Measurements from ENCODE around the gene RASEF.

Gene RASEF

DNA sequence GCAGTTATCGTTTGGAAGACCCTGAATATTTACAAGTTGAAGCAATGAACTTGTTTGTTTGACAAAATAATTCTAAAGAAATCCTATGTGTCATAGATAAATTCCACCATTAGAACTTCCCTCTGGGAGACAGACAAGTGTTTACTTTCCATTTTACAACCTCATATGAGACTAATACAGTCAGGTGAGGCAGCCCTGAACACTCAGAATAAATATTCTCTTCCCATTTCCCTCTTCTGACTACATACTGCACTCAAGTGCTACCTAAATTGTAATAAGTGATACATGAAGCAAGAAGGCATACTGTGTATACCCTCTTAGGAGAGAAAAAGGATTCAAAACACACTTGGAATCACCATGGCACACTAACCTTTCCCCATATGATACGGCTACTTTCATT lies 6.8 kb downstream of the RASEF start:
- DNase-seq: no peak

DNA sequence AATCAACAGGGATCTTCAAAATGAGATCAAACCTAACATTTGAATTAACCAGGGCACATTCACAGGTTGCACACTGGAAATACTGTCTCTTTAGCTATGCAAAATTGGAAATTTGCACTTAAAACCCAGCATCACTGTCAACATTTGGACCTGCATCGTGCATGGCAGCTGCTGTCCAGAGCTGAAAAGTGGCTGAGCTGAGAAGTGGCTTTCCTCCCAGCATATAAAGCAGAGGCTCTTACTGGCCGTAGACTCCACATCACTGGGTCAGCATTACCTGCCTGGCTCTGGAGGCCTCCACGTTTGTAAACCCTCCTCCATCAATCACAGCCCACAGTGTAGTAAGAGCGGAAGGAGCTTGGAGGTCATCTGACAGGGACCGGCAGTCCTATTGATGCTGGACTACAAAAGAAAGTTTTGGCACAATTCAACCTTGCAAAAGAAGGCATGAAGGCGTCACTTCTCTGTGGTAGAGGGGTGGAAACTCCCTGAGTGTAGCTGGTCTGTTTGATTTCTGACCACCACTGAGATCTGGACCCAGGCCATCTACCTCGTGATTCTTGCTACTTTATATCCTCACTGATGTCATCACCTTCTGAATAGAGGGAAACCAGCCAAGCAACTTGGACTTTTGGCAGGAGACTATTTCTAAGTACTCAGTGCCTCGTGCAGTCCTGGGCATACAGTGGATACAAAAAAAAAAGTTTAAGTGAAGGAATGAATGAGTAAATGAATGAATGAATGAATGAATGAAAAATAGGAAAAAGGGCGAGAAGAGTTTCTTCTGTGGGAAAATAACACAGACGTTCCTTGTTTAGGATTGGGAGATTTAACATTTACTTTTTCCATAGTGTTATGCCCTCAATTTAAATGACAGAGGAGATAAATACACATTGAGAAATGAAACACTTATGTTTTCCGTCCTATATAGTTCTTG lies 14.8 kb downstream of the RASEF start:
- no peak for DNase-seq

DNA sequence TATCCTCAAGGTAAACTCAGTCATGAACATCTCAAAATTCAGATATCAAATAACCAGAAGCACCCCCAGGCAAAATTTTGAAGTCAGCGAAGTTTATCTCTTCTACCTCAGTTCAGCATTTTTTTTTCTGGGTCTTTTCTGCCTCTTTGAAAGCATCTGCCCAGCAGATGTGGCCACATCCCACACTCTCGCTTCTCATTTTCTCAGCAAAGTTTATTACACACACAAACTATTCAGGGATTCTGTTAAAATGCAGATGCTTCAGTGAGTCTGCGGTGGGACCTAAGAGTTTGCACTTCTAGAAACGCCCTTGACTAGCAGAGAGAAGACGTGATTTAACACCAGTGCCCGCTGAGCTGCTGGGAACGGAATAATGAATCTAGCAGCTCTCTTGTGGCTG lies 19.3 kb downstream of the RASEF start:
- DNase-seq: no peak

DNA sequence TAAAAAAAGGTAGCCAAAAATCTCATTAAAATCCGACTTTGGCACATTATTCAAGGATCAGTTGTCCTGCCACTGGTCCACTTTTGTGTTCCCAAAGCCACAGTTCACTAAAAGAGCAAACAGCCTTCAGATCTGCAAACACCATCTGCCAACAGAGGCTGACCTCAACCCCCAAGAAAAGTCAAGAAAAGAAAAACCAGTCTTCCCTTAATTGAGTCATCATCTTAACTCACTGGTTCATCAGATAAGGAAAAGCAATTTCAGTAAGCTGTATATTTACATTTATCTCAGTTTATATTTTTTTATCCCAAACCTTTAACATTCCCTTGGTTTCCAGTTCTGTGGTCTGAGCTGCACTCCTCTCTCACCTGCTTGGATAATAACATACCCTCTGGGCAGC lies 21.2 kb downstream of the RASEF start:
- no peak for DNase-seq

DNA sequence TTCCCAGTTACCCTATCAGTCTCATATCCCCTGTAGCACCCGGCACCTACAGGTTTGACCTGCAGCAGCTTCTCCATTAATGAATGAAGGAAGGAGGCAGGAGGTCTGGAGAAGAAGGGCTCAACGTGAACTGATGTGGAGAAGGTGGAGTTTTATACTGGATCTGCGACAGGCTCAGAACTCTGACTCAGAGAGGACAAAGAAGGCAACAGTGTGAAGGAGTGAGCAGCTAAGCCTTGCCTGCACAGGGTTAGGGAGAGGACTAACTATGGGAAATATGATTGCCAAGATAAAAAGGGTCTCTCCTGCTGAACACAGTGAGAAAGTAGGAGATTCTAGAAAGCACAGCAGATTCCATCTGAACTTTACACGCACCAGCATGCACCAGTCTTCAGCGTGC lies 23.6 kb downstream of the RASEF start:
- DNase-seq: no peak

DNA sequence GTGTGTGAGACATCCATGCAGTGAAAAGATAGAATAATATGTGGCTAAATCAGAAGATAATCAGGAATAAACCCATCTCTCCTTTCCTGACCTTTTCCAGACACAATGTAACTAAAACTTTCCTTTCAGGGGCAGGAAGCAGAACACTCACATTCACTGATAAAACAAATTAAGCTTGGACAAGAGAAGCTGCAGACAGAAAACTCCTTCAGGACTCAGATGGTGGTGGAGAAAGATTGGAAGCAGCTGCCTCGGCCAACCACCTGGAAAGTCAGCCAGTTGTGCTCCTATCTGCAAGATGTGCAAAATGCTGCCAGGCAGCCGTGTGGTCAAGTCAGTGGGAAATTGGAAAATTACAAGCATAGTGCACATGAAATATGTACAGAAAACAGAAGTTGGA lies 26.9 kb downstream of the RASEF start:
- DNase-seq: no peak

DNA sequence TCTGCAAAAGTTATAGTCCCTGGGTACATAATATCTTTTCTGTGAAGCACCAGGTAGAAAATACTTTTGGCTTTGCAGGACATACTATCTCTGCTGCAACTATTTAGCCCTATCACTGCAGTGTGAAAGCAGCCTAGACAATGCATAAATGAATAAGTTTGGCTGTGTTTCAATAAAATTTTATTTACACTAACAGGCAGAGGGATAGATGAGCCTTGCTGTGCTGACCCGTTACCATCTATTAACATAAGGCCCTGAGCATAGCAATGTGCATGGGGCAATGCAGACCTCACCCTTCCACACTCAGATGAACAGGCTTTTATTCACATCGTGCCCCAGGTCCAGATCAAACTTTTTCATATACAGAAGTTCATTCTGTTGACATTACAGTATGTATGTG lies 27.8 kb downstream of the RASEF start:
- DNase-seq: no peak

DNA sequence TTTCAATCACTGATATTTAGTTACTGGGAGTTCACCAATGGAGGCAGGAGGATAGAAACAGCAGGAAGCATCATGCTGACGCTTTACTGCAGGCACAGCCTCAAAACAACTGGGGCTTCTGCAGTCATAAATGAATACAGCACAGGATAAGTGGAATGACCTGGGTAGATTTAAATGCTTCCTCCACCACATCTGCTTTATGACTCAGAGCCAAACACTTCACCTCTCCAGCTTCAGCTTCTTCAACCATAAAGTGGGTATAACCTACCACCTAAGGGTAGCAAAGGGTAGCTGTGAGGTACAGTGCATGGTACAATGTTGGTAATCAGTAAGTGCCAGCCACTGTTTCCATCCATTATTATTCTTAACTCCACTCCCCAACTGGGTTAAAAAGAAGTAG lies 28.4 kb downstream of the RASEF start:
- no peak for DNase-seq

DNA sequence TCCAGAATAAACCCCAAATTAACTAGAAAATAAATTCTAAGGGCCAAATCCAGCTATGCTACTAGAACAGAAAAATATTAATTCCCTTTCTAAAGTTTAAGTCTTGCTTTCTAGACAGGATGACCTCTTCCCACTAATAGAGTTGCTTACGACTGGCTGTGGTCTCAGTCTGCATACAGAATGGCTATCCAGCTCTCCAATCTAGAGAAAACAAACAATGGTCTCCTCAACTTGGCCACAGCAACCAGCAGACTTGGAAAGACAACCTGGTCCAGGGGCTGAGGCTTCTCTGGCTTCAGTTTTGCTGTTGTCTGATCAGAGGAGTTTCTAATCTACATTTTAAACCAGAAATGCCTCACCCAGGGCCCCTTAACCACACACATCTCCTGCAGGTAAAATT lies 28.9 kb downstream of the RASEF start:
- DNase-seq: no peak

DNA sequence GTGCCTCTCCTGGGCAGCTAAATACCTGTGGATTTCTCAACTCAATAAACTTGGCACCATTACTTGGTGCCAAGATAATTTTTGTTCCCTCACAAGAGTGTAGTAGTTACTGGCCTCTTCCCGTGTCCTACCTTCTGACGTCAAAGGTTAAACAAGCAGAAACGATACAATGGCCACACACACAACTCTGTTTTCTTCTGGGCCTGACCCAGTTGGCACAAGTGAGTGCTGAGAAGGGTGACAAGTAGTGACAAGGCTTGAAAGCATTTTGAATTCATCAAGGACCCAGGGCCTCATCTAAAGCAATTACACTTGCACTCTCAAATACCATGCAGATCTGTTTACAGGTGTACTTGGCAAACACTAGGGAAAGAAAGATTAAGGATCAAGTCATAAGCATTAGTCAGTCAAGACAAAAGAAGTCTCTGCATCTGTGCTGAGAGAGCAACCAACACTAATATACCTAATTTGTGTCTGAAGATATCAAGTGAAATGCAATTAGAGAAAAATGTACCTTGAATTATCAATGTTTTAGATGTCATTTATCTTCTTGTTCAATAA lies 30.8 kb downstream of the RASEF start:
- DNase-seq: no peak

DNA sequence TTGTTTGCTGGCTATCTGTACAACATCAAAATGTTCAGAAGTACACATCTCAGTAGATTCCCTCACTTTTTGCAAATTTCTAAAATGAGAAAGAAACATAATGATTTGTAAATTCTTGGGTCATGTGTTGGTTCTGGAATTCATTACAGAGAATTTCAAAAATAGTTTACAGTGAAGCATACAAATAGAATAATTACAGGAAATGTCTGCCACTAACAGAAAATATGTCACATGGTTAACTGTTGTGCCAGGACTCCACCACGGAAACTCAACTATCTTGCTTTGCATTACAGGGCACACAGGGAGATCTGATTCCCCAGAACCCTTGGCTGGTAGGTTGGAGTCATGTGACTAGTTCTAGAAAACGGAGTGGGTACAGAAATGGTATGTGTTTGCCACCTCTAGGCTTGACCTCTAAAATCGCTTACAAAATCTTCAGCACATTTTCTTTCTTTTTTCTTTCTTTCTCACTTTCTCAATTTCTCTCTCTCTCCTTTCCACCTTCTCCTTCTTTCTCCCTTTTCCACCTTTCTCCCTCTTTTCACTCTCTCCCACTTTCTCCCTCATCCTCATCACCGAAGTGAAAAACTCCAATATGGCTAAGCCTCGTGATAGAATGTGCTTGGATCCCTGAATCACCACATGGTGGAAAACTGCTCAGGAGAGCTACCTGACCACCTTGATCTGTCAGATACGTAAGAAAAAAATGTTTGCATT lies 32.4 kb downstream of the RASEF start:
- no peak for DNase-seq

DNA sequence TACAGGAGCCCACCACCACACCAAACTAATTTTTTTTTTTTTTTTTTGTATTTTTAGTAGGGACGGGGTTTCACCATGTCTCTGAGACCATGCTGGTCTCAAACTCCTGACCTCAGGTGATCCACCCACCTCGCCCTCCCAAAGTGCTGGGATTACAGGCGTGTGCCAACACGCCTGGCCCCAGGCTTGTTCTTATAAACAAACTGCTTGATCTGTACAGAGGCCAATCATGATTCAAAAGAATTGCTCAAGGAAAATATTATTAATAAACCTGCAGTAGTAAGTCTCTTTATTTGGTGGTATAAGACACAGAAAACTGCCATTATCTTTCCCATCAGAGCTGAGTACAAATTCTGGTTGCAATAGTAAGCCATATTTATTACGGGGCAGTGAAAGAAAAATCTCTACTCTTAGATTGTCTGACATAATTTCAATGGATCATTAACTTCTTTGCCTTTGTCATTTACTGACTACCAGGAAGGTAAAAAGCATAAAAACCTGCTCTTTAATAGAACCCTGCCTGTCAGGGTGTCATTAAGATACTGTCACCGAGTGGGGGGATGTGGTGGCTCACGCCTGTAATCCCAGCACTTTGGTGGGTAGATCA lies 33.3 kb downstream of the RASEF start:
- DNase-seq: no peak

DNA sequence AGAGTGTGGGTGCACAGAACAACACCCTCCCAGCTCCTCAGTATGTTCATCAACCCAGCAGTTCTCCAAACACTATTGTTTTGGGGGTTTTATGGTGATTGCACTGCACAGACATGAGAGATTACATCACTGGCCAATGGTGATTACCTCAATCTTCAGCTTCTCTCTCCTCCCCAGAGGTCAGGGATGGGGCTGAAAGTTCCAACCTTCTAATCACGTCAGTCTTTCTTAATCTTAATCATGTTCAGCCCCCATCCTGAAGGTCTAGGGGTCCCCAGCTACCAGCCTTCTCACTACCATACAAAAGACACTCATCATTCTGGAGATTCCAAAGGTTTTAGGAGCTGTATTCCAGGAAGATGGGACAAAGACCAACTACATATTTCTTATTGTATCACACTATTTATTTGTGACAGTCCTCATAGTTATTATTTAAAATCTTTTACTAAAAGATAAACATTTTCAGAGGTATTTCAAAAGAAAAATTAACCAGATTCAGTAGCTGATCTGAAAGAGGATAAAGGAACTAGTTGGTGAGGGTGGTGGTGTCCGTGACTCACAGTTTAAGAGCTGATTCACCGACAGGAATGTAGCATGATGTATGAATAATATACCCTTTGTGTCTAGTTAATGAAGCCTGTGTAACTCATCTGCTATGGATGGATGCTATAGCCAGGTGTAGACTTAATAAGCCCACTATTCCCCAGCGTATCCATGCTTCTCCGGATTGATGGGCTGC lies 35.6 kb downstream of the RASEF start:
- DNase-seq: no peak

DNA sequence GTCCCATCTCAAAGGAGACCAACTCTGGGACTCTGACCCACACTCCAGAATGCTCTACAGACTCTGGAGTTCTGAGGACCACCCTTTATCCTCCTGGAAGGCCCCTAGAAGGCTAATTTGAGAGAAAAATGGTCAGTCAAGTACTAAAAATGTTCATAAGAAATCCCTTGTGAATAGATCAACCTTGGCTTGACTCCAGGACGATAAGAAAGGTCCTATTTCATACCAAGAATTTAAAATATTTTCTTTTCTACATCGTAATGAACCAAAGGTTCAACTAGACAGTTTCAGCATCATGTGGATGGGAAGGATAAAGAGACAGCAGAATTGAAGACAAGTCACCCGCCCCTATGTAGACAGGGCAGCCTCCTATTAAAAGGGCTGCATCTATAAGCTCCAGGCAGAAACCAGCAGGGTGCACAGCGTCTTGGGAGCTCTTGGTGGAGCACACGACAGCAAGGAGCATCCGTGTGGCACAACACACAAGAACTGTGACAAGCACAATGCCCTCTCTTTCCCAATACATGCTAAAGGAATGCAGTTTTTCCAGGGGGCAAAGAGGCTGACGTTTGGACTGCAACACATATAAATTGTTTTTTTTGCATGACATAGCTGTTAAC lies 38.3 kb downstream of the RASEF start:
- no peak for DNase-seq

DNA sequence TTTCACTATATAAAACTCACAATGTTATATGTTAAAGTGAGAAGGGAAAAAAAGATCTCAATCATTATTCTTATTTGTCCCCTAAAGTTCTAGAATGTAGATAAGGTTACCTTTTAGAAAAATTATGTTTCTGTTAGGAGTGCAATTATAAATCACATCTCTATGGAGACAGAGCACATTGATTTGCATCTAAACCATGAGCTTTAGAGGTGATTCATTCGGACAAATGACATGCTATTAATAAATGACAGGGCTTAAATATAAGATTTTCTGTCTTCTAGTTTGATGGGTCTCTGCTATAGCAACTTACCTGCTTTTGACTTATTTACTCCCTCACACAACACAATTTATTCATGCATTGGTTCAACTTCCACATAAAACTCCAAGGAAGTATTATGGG lies 39.8 kb downstream of the RASEF start:
- no peak for DNase-seq

DNA sequence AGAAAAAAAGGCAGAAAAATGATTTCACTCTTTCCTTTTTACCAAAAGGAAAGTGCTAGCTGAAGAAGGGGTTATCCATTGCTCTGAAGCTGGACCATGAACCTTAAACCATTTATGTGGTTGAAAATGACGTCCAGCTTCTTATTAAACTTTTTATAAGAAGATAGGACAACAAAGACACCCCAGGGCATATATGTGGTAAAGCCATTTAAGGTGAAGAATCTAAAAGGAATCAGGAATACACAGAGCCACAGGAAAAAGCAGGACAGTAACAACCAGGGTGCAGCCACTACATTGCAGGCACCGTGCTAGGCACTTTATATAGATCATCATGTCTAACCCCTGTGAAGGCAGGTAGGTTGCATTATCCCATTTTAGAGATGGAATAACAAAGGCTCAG lies 42.1 kb downstream of the RASEF start:
- no peak for DNase-seq

DNA sequence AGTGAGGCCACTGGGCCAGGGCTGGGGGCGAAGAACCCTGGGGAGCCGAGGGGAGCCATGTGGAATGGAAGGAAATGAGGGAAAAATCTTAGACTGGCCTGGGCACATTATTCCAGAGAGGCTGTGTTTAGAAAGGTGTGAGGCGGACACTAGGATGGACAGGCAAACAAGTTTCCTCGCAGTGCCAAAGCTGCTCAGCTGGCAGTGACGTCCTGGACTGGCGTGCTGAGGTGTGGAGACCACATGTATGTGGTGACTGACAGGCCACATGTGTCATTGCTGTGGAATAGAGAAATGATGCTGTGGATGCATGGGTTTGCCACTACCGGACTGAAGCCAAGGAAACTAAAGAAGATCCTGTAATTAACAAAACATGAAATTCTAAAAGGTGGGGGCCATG lies 42.6 kb downstream of the RASEF start:
- DNase-seq: no peak

DNA sequence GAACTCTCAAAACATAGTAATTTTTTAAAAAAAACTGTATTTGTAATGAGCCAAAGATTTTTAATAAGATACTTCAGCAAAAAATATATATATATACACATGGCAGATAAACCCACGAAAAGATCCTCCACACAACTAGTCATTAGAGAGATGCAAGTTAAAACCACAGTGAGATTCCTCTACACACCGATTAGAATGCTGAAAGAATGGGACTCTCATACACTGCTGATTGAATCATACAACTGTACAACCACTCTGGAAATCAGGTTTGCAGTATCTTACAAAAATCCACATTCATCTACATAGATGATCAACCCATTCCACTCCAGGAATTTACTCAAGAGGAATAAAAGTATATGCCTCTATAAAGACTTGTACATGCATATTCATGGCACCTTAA lies 43.7 kb downstream of the RASEF start:
- no peak for DNase-seq

DNA sequence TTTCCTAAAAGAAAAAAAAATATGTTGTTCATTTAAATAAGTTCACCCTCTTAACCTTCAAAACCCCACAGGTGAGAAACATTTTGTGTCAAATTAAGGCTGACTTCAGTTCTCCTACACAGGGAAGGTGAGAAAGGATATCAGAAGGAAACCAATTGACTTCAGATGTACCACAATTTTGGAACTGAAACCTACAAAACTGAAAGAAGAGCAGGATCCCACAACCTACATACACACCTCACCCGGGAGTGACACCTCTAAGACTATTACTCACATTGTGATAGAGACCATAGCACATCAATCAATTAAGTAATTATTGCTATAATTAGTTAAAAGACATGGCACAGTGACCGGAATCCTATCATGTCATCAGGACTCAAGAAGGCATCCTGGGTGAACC lies 47.0 kb downstream of the RASEF start:
- no peak for DNase-seq

DNA sequence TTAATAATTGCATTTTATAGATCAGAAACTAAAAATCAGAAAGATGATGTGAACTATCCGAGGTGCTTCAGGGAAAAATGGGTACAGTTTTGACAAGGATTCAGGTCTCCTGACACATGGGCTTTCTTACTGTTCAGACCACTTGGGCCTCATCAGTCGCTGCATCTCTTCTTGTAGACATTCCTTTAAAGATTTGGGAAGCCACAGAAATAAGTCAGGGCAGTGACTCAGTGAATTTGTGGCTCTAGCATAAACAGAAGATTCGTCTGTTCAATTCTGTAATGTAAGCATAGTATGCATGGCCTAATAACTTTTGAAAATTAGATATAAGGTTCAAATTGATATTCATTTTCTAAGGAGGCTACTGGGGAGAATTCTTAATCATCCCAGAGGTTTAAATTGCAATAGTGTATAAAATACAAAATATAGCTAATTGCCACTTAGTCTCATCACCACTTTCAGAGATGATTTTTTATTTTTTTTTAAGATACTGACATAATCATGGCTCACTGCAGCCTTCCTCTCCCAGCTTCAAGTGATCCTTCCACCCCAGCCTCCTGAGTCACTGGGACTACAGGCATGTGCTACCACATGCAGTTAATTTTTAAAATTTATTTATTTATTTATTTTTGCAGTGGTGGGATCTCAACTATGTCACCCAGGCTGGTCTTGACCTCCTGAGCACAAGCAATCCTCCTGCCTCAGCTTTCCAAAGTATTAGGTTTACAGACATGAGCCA lies 48.9 kb downstream of the RASEF start:
- no peak for DNase-seq

DNA sequence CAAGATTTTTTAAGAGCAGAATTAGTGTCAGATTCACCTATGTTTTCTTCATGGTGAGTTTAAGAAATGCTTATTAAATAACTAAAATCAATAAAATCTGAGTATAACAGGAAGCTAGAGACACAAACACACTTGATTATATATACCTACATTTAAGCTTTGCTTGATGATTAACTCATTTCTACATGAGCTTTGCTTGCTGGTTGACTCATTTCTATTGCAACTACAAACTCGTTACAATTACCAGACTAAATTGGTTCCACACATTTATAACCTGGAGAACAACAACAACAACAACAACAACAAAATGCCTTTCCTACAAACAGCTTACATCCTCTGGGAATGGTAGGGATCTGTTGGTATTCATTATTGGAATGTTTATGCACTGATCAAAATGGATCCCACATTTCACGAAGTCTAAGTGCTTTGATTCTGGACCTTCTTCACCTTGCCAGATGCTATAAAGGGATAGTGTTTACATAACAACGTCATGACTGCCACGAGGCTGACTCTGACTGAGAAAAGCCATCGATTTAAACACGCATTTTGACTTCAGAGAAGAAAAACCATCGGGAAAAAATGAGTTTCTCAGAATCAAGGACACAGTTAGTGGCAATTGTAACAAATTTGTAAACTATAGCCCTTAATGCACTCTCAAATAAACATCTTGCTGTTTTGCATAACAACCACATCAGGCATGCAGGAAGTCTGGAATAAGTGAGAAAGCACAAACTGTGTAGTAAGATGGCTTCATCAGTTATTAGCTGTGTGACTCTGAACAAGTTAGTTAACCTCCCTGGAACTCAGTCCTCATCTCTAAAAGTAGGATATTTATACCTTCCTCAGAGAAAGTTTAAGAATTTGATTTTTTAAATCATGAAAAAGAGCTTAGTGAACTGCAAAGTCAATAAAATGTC lies 49.8 kb downstream of the RASEF start:
- no peak for DNase-seq
